GM13977 (cell line): ENCODE results near the gene GNL2.
"Not testable (repeated sequence)": the region's sequence is repeated elsewhere in the genome, so short reads cannot be mapped to it uniquely, and the experiment has no call there.

ENCODE experiments used
- DNase-seq: peaks from one replicate; pipeline ENCODE4 v3.0.0; 2012; ENCODE audit warnings: low spot score
- in situ Hi-C: fragments of 300-500 bp; cut with MboI; formaldehyde crosslinking; loops from one replicate; pipeline ENCODE4 v1.12.0; 2022; ENCODE audit warnings: low sequenced_read_pairs, low pct_unique_long_range_greater_than_20kb, mixed read lengths, inconsistent platforms; ENCODE audit not compliant: unreplicated experiment
- TF ChIP-seq, protein P1 (sequence below): IDR thresholded peaks from 2 replicates; pipeline ENCODE4 v1.5.1; 2012; ENCODE audit warnings: mild to moderate bottlenecking, control low read depth; ENCODE audit not compliant: insufficient read depth; ENCODE audit errors: extremely low read depth, missing control alignments

Gene GNL2

GRCh38 chr1:37601441-37601840 lies 5.7 kb upstream of the GNL2 start:
- in situ Hi-C loops = loop anchor here (10.0 kb wide), 1 partner anchor 73 kb away; no protein-coding TSS in a partner anchor
- TF ChIP-seq, protein P1, sequence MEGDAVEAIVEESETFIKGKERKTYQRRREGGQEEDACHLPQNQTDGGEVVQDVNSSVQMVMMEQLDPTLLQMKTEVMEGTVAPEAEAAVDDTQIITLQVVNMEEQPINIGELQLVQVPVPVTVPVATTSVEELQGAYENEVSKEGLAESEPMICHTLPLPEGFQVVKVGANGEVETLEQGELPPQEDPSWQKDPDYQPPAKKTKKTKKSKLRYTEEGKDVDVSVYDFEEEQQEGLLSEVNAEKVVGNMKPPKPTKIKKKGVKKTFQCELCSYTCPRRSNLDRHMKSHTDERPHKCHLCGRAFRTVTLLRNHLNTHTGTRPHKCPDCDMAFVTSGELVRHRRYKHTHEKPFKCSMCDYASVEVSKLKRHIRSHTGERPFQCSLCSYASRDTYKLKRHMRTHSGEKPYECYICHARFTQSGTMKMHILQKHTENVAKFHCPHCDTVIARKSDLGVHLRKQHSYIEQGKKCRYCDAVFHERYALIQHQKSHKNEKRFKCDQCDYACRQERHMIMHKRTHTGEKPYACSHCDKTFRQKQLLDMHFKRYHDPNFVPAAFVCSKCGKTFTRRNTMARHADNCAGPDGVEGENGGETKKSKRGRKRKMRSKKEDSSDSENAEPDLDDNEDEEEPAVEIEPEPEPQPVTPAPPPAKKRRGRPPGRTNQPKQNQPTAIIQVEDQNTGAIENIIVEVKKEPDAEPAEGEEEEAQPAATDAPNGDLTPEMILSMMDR = no peak
- no peak for DNase-seq

GRCh38 chr1:37599940-37600339 lies 4.2 kb upstream of the GNL2 start:
- in situ Hi-C loops = loop anchor here (10.0 kb wide), 1 partner anchor 75 kb away; no protein-coding TSS in a partner anchor
- no peak for DNase-seq
- TF ChIP-seq, protein P1 = no peak

- in situ Hi-C loops = no loop called here
- TF ChIP-seq, protein P1 = no peak
- no peak for DNase-seq
Observed at GRCh38 chr1:37596182-37596667, 488 bp upstream of the GNL2 start.

DNA sequence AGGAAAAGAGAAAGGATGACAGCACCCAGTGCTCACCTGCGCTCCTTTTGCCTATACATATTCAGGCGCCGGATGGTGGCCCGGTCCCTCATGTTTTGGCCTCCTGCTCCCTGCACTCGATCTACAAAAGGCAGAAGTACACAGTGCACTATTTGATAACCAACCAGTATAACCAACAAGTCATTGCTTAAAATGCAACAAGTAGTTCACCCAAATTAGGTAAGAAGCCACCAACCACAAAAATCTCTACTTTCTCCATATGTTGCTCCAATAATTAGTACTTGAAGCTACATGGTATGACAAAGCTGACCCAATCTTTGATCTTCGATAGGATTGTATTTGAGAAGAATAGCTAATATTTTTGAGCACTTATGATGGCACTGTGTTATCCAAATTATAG lies 2.0 kb downstream of the GNL2 start:
- TF ChIP-seq, protein P1 = no peak
- no peak for DNase-seq
- in situ Hi-C loops = no loop called here

- TF ChIP-seq, protein P1 = no peak
- DNase-seq = no peak
- in situ Hi-C loops = no loop called here
Observed at GRCh38 chr1:37588939-37589338, 6.8 kb downstream of the GNL2 start.

- in situ Hi-C loops, DNase-seq: not testable (repeated sequence)
Observed at GRCh38 chr1:37584544-37584943, 11.2 kb downstream of the GNL2 start.

- in situ Hi-C loops = no loop called here
- DNase-seq = no peak
- TF ChIP-seq, protein P1 = no peak
Observed at GRCh38 chr1:37575692-37576091, 20.0 kb downstream of the GNL2 start.
